HG02798 (cell line): ENCODE results near the gene CBLL2.
"Not testable (repeated sequence)": the region's sequence is repeated elsewhere in the genome, so short reads cannot be mapped to it uniquely, and the experiment has no call there.

Source experiments
- ATAC-seq: cut with Tn5 transposase; IDR thresholded peaks from one replicate; pipeline ENCODE4 v1.9.1; 2021; ENCODE audit warnings: mild to moderate bottlenecking; ENCODE audit not compliant: unreplicated experiment, poor library complexity

The CBLL2 gene, protein sequence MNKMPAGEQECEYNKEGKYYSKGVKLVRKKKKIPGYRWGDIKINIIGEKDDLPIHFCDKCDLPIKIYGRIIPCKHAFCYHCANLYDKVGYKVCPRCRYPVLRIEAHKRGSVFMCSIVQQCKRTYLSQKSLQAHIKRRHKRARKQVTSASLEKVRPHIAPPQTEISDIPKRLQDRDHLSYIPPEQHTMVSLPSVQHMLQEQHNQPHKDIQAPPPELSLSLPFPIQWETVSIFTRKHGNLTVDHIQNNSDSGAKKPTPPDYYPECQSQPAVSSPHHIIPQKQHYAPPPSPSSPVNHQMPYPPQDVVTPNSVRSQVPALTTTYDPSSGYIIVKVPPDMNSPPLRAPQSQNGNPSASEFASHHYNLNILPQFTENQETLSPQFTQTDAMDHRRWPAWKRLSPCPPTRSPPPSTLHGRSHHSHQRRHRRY

GRCh38 chrX:22272613-22273012 is at the start of gene CBLL2:
TSS of gene CBLL2 (plus strand) at chrX:22272913. CDS start at chrX:22272992, 79 bp downstream.
- ATAC-seq: no peak

DNA sequence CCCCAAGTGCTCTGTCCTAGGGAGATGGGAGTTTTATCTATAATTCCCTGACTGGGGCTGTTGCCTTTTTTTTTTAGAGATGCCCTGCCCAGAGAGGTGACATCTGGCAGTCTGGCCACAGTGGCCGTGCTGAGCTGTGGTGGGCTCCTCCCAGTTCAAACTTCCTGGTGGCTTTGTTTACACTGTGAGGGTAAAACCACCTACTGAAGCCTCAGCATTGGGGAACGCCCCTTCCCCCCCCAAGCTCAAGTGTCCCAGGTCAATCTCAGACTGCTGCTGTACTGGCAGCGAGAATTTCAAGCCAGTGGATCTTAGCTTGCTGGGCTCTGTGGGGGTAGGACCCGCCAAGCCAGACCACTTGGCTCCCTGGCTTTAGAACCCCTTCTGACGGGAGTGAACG is 38.3 kb upstream of the CBLL2 start:
- no peak for ATAC-seq

- ATAC-seq: no peak
Measured at GRCh38 chrX:22237479-22237878, 35.2 kb upstream of the CBLL2 start.

DNA sequence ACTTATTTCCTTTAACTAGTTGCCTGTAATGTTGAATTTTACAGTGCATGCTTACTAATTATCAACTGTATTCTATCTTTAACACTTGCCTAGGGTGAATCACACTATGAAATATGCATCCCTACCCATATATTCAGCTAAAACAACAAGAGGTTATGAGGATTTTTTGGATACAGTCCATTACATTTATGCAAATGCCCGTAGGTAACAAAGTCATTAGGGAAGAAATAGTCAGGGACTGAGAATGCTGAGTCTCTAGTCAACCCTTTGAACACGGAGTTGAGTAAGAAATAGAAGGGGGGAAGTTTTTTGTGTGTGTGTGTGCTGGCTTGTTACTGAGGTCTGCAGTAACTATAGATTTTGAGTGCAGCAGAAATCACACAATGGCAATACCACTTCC is 26.1 kb upstream of the CBLL2 start:
- ATAC-seq: no peak

DNA sequence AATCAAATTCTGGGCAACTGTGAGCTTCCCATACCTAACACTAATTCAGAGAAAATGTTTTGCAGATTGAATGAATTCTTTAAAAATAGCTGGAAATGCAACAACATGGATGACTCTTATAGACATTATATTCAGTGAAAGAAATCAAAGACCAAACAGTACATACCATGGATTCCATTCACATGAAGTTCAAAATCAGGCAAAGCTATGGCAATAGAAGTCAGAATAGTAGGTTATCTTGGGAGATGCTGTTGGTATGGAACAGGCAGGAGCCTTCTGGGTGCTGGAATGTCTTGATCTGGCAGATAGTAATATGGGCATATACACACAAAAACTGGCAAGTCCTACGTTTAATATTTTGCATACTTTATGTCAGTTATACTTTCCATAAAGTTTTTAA is 25.5 kb upstream of the CBLL2 start:
- no peak for ATAC-seq

GRCh38 chrX:22248401-22248800 is 24.3 kb upstream of the CBLL2 start:
- ATAC-seq: no peak

DNA sequence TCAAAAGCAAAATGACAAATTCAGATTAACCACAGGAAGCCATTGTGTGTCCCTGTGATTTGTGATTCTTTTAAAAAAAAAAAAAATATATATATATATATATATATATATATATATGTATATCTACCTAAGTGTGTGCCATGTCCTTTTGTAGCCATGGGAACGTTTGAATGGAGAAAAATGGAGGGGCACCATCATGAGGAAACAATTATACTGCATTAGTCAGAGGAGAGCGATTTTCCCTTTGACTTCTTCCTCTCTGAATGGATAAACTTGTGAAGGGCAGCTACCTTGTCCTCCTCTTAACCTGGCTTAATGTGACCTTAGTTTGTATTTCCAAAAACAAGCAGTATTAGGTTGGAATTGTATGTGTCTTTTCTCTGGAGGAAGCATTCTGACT is 23.3 kb upstream of the CBLL2 start:
- no peak for ATAC-seq

DNA sequence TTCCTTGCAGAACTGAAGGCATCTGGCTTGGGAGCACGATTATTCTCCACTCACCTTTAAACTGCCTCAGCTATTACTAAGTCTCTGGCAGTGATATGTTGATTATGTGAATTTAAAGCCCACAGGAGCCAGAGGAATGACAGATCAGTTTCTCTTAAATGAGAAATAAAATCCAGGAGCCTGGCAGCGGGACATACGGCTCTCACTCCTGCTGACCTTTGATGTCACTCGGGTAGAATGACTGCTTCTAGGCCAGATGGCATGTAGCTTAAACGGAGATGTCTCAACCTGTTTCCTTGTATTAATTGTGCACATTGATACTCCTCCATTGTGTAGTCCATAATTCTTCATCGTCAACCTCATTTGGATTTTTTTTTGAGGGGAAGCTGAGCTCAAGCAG is 4.0 kb upstream of the CBLL2 start:
- no peak for ATAC-seq

DNA sequence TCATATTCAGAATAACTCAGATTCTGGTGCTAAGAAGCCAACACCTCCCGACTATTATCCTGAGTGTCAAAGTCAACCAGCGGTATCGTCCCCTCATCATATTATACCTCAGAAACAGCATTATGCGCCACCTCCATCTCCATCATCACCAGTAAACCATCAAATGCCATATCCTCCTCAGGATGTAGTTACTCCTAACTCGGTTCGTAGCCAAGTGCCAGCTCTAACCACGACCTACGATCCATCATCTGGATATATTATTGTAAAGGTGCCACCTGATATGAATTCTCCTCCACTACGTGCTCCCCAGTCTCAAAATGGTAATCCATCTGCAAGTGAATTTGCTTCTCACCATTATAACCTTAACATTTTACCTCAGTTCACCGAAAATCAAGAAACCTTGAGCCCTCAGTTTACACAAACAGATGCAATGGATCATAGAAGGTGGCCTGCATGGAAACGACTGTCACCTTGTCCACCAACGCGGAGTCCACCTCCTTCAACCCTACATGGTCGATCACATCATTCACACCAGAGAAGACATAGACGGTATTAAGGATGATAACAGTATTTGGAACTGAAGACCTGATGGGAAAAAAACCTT is 1.1 kb downstream of the CBLL2 start:
- no peak for ATAC-seq

- no peak for ATAC-seq
Measured at GRCh38 chrX:22276781-22277180, 4.1 kb downstream of the CBLL2 start.

DNA sequence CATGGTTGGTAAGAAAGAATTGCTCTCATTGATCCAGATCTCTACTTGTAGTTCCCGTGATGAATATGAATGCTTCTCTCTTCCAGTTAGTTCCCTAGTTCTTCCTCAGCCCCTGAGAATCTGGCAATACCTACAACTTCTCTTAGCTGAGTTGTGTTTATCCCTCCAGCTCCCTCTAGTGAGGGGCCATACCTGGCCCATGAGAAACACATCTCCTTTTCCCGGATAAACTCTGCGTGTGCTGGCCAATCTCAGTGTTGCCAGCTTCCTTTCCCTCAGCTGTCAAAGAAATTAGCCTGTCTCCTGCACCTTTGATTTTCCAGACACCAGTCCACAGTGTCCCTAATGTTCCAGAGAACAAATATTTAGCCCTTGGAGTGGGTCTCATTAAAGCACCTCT is 5.7 kb downstream of the CBLL2 start:
- no peak for ATAC-seq

DNA sequence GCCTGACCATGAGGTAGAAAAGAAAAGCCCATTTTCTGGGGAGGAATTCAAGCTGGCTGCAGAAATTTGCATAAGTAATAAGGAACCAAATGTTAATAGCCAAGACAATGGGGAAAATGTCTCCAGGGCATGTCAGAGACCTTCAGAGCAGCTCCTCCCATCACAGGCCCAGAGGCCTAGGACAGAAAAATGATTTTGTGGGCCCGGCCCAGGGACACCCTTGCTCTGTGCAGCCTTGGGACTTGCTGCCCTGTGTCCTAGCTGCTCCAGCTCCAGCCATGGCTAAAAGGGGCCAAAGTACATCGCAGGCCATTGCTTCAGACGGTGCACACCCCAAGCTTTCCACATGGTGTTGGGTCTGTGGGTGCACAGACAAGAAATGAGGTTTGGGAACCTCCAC is 16.5 kb downstream of the CBLL2 start:
- not testable (repeated sequence) for ATAC-seq

GRCh38 chrX:22296871-22297270 is 24.2 kb downstream of the CBLL2 start:
- no peak for ATAC-seq

DNA sequence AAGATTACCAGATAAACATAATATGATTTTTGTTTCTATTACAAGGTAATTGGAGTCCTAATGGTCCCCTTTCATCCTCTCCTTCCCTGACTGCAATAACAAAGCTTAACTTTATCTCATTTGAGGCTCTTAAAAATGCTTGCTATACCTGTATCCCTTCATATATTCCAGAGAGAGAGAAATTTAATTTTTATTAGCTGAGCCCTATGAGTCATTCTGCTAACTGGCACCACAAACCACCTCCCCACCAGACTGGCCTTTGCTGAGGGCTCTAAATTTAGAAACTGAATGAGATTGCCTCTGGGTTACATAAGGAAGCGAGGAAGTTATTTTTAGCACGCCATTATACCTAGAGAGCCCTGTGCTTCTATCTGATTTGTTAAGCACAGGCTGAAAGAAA is 27.4 kb downstream of the CBLL2 start:
- ATAC-seq: no peak

DNA sequence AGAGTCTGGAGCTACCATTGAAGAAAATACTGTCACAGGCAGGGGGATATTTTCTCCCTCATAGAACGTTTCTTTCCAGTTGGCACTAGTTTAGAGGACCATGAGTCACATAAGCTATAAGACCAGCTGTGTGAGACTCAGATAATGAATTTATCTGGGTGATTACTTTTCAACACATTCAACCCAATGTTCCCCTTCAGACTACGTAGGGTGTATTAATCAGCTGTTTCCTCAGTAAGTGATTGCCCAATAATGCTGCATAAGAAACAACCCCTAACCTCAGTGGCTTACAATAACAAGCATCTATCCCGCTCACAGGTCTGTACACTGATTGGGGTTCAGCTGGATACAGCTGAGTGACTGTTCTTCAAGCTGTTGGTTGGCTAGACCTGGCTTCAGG is 38.1 kb downstream of the CBLL2 start:
- ATAC-seq: no peak

DNA sequence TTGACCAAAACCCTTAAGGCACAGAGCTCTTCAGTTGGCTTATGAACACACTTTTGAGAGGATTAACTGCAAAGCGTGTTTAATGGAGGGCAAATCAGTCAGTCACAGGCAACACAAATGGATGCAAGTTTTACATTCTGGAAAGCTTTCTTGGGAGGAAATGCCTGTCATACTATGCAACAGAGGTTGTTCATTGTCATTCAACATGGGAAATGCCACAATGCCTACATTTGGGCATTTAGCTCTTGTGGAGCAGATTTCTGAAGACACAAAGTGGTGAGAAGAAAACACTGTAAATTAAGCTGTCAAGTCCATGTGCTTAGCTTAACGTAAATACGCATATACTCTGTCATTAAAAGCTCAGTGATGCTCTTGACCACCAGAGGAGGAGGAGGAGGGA is 41.1 kb downstream of the CBLL2 start:
- ATAC-seq: no peak

DNA sequence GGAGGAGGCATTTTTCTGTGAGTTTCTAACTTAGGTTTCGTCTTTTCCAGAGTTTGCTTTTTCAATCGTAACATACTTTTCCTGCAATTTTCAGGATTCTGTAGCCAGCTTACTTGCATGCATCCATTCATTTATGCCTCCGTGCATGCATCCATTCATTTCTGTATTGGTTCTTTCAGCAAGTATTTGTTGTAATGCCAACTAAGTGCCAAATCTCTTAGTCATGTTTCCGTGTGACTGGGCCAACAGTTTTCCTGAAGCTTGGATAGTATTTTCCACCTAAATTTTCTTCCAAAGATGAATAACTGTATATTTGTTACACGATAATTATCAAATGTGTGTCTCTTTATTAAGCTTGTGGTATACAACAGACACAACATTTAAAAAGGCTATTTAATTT is 41.5 kb downstream of the CBLL2 start:
- ATAC-seq: no peak

DNA sequence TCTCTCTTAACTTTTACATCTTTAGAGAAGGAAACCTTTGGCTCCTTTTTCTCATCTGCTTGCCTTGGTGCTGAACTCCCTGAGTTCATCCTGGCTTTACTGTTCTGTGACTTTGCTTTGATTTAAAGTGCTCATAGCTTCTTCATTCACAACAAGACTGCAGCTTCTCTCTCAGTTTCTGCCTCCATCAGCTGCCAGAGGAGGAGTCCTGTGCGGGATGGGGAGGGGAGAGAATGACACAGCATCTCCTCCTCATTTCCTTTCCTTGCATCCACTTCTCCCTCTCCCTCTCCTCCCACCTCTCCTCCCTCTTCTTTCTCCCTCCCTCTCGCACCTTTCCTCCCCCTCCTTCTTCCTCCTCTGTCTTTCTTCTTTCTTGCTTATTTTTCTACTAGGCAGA is 42.0 kb downstream of the CBLL2 start:
- no peak for ATAC-seq

- ATAC-seq: no peak
Measured at GRCh38 chrX:22315151-22315550, 42.4 kb downstream of the CBLL2 start.

DNA sequence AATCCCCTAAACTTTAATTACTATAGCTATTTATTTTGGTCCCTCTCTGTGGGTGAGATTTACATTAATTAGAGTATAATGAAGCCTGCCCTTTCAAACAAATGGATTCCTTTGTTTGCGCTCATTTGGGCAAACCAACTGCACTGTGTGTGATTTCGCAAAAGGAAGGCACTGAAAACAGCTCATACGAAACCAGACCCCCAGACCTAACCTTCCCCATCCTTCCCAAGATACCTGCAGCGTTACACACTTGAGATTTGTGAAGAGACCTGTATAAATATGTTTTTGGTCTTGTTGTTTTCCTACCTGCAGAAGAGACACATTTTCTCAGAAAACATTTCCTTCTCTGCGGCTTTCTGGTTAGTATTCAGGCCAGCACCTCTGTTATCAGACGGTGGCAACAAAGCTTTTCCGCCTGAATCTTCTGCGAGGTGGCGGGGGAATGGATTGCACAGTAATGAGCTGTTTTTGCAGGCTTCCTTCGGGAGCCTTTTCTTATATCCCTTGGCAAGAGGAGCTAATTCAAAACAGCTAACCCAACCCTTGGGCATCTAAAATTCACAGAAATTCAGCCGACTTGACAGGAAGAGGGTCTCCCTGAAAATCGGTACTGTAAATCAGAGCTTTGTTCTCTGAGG is 47.6 kb downstream of the CBLL2 start:
- ATAC-seq: no peak

- no peak for ATAC-seq
Measured at GRCh38 chrX:22323541-22323940, 50.8 kb downstream of the CBLL2 start.
